ENCODE measurements around the gene SSBP4.

The SSBP4 gene

GRCh38 chr19:18440936-18441803, 22.0 kb downstream of the SSBP4 start:
- no peak for TF ChIP-seq RAD21 (IDR thresholded peaks at IDR 0.05; ENCODE audit: low read depth)
- no peak for TF ChIP-seq ZBTB7A (IDR thresholded peaks at IDR 0.05; ENCODE audit: low read depth)
- no peak for TF ChIP-seq MAX (IDR thresholded peaks at IDR 0.05)
- TF ChIP-seq EGR1 (IDR thresholded peaks at IDR 0.05) = no peak
- no peak for TF ChIP-seq TAF1 (IDR thresholded peaks at IDR 0.05; ENCODE audit: low read depth)
- TF ChIP-seq REST (IDR thresholded peaks at IDR 0.05; ENCODE audit: low read depth) = no peak
- TF ChIP-seq TCF12 (IDR thresholded peaks at IDR 0.05; ENCODE audit: low read depth) = no peak

GRCh38 chr19:18441804-18442788, 22.9 kb downstream of the SSBP4 start:
- TF ChIP-seq FOXM1 (IDR thresholded peaks at IDR 0.05; ENCODE audit: borderline replicate concordance, low read depth) (no peak), TAF1 (IDR thresholded peaks at IDR 0.05; ENCODE audit: low read depth) (no peak), EP300 (IDR thresholded peaks at IDR 0.05; ENCODE audit: borderline replicate concordance) (no peak), YY1 (IDR thresholded peaks at IDR 0.05; ENCODE audit: low read depth) (no peak), CREB1 (IDR thresholded peaks at IDR 0.05; ENCODE audit: low read depth) (no peak), TCF12 (IDR thresholded peaks at IDR 0.05; ENCODE audit: low read depth) (no peak), MAX (IDR thresholded peaks at IDR 0.05) (no peak), EGR1 (IDR thresholded peaks at IDR 0.05) (no peak), NFIC (IDR thresholded peaks at IDR 0.05) (no peak), RAD21 (IDR thresholded peaks at IDR 0.05; ENCODE audit: low read depth) (no peak), USF1 (IDR thresholded peaks at IDR 0.05) (no peak), TEAD4 (IDR thresholded peaks at IDR 0.05) (no peak), REST (IDR thresholded peaks at IDR 0.05; ENCODE audit: low read depth) (no peak), ZBTB7A (IDR thresholded peaks at IDR 0.05; ENCODE audit: low read depth) (no peak)

GRCh38 chr19:18442941-18443340, 23.7 kb downstream of the SSBP4 start:
- TF ChIP-seq EP300 (IDR thresholded peaks at IDR 0.05; ENCODE audit: borderline replicate concordance) = no peak
- no peak for TF ChIP-seq FOXM1 (IDR thresholded peaks at IDR 0.05; ENCODE audit: borderline replicate concordance, low read depth)
- no peak for TF ChIP-seq NFIC (IDR thresholded peaks at IDR 0.05)
- TF ChIP-seq REST (IDR thresholded peaks at IDR 0.05; ENCODE audit: low read depth) = no peak
- no peak for TF ChIP-seq CEBPB (IDR thresholded peaks at IDR 0.05)
- TF ChIP-seq RAD21 (IDR thresholded peaks at IDR 0.05; ENCODE audit: low read depth) = no peak
- no peak for TF ChIP-seq CREB1 (IDR thresholded peaks at IDR 0.05; ENCODE audit: low read depth)
- no peak for TF ChIP-seq TCF12 (IDR thresholded peaks at IDR 0.05; ENCODE audit: low read depth)
- no peak for TF ChIP-seq USF1 (IDR thresholded peaks at IDR 0.05)
- TF ChIP-seq TAF1 (IDR thresholded peaks at IDR 0.05; ENCODE audit: low read depth) = no peak
- no peak for TF ChIP-seq ZBTB7A (IDR thresholded peaks at IDR 0.05; ENCODE audit: low read depth)
- no peak for TF ChIP-seq EGR1 (IDR thresholded peaks at IDR 0.05)
- no peak for TF ChIP-seq MAX (IDR thresholded peaks at IDR 0.05)
- TF ChIP-seq TEAD4 (IDR thresholded peaks at IDR 0.05) = no peak
- no peak for TF ChIP-seq YY1 (IDR thresholded peaks at IDR 0.05; ENCODE audit: low read depth)

Data from Ishikawa (cell line).